Mucosa of gallbladder (tissue), 1 donor: ENCODE results near the gene GIN1. TPM values are rescaled to one million over a fixed set of nuclear protein-coding genes. Genes with fewer than 3 reads are reported as not detected.
"Not testable (repeated sequence)": the region's sequence is repeated elsewhere in the genome, so short reads cannot be mapped to it uniquely, and the experiment has no call there.

Source experiments
- DNase-seq: peaks from one replicate; pipeline ENCODE4 v3.0.0-alpha.2; 2020; ENCODE audit warnings: low spot score
- total RNA-seq: library from RNA; stranded (reverse); gene quantifications from one replicate; pipeline ENCODE4 v1.2.1, GENCODE V29; 2021
- donor health status: DM: no; HTN: no; CAD: no.

The GIN1 gene
- total RNA-seq, 1 donor from 2014 or later, result 9.2 TPM

- no peak for DNase-seq
Observed at GRCh38 chr5:103110403-103110802, 9.5 kb downstream of the GIN1 start.

GRCh38 chr5:103109277-103109676 is 10.7 kb downstream of the GIN1 start:
- no peak for DNase-seq

- DNase-seq, result no peak
Observed at GRCh38 chr5:103108086-103108485, 11.9 kb downstream of the GIN1 start.

GRCh38 chr5:103102234-103102633 is 17.7 kb downstream of the GIN1 start:
- DNase-seq, result no peak

- DNase-seq, result no peak
Observed at GRCh38 chr5:103101079-103101750, 18.7 kb downstream of the GIN1 start.

GRCh38 chr5:103098993-103099392 is 20.9 kb downstream of the GIN1 start:
- DNase-seq, result no peak

- DNase-seq, result no peak
Observed at GRCh38 chr5:103094737-103095136, 25.2 kb downstream of the GIN1 start.

- DNase-seq, result no peak
Observed at GRCh38 chr5:103093727-103094126, 26.2 kb downstream of the GIN1 start.

GRCh38 chr5:103092676-103093075 is 27.3 kb downstream of the GIN1 start:
- DNase-seq, result no peak

GRCh38 chr5:103090791-103091190 is 29.1 kb downstream of the GIN1 start:
- DNase-seq, result no peak

GRCh38 chr5:103089272-103089671 is 30.7 kb downstream of the GIN1 start:
- no peak for DNase-seq

GRCh38 chr5:103086547-103086946 is 33.4 kb downstream of the GIN1 start:
- DNase-seq, result no peak

GRCh38 chr5:103079796-103080195 is 40.1 kb downstream of the GIN1 start:
- no peak for DNase-seq

- DNase-seq, result no peak
Observed at GRCh38 chr5:103075442-103075841, 44.5 kb downstream of the GIN1 start.

GRCh38 chr5:103073500-103073899 is 46.4 kb downstream of the GIN1 start:
- not testable (repeated sequence) for DNase-seq

GRCh38 chr5:103066326-103066725 is 53.6 kb downstream of the GIN1 start:
- DNase-seq, result no peak

GRCh38 chr5:103060424-103060954 is 59.4 kb downstream of the GIN1 start:
- DNase-seq, result no peak

- DNase-seq, result no peak
Observed at GRCh38 chr5:103059525-103059924, 60.4 kb downstream of the GIN1 start.

- no peak for DNase-seq
Observed at GRCh38 chr5:103057208-103058130, 62.5 kb downstream of the GIN1 start.

GRCh38 chr5:103046706-103047105 is 73.2 kb downstream of the GIN1 start:
- not testable (repeated sequence) for DNase-seq

- DNase-seq, result no peak
Observed at GRCh38 chr5:103041071-103041676, 78.8 kb downstream of the GIN1 start.
